ENCODE measurements around the gene OR10AD1.

The OR10AD1 gene

DNA sequence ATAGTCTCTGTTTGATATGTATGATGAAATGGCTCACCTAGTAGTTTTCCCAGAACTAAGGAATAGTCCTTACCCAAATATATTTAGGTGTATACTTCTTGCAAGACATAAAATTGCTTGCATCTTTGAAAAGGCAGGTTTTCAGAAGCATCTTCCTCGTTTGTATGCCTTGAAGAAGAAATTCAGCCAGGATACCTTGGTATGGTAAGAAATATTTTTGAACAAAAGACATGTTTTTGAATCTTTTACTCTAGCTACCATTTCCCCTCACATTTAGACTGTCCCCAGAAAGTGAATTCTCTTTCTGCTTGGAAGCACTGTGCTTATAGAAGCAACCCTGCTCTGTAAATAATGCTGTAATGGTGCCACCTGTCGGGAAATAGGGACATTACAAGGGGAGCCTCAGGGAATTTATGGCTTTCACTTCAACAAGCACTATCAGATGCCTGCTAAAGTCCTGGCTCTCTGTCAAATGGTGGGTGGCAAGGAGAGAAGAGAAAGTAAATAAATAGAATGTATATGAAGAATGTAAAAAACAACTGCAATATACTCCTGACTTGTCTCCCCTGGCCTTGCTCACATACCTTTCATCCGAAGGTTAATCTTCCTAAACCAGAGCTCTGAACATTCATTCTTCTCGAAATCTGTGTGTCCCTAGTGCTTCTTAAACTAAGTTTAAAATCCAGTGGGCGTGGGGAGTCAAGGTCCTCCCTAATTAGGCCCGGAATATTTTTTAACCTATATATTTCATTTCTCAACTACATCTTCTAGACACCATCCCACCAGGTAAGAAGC lies 13.6 kb downstream of the OR10AD1 start:
- DNase-seq, result peak; percentile 85

DNA sequence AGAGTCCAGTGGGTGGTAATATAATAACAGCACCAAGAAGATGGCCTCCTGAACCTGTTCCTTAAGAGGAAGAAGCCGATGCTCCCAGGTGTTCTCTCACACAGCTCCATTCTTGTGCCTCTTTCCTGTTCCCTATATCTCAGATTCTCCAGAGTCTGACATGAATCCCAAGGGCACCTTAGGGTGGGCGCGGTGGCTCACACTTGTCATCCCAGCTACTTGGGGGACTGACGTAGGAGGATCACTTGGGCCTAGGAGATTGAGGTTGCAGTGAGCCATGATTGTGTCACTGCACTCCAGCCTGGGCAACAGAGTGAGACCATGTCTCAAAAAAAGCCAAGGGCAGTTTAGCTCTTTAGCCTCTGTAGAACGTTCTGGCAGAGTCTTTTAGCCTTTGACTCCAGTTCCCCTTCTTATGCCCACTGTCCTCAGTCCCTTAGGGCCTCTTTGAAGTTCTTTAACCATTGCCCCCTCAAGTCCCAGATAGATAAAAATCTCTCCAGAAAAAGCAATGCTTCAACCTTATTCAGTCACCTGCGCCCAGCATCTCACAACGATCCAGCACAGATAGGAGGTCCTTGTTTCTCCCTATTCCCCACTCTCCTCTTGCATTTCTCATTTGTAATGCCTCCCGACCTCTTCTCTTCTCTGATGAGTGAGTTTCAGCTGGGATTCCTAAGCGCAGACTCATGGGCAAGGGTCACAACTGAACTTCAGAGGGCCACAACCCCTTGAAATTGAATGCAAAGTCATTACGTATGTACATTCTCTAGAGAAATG lies 15.0 kb downstream of the OR10AD1 start:
- no peak for DNase-seq

DNA sequence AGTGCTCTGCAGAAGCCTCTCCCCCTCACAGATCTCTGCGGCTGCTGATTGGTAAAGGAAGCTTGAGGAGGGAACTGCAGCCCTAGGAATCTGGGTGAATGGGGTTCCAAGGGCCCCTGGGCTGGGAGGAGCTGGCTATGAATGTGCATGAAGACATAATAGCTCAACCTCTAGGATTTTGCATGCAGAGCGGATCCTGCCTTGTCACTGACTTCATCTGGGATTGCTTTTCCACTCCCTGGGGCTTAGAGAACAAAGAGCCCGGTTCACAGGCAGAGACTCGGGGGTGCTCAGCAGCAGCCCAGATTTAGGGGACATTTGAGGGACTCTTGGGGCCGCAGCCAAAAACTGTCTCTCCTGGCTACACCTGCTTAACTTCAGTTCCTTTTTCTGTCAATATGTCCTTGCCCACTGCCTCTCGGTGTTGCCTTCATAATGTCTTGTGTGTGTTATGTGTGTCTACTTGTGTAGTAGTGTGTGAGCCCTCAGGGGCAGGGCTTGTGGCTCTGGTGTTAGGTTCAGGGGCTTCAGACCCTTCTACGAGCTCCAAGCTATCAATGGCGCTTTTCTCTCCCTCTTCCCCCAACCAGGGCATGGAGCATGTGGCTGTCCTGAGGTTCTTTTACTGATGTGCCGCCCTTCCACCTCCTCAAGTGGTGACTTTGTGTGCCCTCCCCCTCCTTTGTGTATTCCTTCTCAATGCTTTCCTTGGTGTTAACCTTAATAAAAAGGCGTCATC lies 17.7 kb downstream of the OR10AD1 start:
- DNase-seq, result no peak

DNA sequence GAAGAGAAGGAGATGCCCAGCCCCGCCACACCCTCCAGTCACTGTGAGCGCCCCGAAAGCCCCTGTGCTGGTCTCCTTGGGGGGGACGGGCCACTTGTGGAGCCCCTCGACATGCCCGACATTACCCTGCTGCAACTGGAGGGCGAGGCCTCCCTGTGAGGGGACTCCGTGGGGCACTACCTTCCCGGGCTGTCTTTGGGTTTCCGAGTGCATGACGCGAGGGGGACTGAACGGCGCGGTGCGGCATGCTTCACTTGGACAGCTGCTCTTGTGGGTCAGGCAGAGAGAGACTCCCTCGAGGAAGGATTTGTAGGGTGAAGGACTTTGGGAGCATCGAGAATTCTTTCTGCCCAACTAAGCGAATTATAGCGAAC lies 18.6 kb downstream of the OR10AD1 start:
- no peak for DNase-seq

DNA sequence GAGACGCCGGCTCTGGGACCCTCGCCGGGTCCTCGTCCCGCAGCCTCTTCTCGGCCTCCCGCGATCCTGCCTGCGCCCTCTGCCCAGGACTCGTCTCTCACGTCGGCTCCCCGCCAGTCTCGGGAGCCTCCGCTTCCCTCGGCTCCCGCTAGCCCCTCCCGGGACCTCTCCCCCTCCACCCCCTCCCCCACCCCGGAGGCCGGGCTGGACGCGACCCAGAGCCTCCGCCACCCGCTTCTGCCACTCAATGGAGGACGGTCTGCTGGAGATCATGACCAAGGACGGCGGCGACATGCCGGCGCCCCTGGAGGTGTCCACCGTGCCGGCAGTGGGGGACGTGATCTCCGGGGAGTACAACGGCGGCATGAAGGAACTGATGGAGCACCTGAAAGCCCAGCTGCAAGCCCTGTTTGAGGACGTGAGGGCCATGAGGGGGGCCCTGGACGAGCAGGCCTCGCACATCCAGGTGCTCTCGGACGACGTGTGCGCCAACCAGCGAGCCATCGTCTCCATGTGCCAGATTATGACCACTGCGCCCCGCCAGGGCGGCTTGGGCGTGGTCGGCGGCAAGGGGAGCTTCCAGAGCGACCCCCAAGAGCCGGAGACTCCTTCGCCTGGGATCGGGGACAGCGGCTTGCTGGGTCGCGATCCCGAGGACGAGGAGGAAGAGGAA lies 19.1 kb downstream of the OR10AD1 start:
- no peak for DNase-seq

DNA sequence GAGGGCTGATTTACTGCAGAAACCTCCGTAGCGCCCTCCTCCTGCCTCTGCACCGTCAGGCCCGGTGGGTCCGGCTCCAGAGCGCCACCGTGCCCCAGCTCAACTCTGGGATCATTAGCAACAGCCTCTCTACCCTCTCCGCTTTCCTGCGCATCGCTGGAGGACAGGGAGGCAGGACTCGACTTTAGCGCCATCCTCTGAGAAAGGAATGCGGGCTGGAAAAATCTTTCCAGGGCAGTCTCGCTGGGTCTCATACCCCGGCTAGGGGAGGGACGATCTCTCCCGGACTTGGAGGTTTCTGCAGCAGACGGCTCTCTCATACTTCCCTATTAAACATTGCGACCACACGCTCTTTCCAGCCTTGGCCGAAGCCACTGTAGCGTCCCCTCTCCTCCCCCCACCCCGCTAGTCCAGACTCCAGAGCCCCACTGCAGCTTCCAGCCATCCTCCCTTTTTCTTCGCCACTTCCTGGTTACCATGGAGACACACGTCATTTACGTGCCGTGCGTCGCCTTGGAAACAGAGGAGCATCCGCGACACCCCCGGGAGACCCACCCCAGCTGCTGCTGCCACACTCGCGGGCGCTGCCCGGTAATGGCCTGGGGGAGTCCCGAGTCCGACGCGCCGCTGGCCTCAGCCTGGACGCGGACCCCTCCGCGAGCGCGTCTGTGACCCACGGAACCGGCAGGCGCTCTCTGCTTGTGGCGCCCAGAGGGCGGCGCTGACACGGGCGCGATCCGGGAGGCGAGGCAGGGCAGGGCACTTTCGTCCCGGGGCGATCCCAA lies 19.8 kb downstream of the OR10AD1 start, which contains the start of gene CCDC184:
Gene CCDC184, plus strand, starts transcription at position 554 of the 785 bp plus-strand sequence. CDS start 479 bp downstream, outside the sequence.
- peak; percentile 59 for DNase-seq

DNA sequence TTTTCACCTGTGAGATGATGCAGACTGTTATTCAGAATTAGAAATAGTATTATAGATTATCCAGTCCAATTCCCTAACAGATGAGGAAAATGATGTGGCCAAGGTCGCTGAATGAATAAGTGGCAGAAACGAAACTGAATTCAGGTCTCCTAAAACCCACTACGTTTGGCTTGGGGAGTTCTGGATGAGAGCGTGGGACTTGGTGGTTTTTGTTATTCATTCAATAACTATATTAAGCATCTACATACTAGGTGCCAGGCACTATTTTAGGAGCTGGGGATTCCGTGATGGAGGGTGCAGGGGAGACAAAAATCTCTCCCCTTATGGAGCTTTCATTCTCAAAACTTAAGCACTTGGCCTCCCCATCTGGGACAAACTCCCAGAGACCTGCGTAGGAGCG lies 20.5 kb downstream of the OR10AD1 start:
- DNase-seq, result no peak

DNA sequence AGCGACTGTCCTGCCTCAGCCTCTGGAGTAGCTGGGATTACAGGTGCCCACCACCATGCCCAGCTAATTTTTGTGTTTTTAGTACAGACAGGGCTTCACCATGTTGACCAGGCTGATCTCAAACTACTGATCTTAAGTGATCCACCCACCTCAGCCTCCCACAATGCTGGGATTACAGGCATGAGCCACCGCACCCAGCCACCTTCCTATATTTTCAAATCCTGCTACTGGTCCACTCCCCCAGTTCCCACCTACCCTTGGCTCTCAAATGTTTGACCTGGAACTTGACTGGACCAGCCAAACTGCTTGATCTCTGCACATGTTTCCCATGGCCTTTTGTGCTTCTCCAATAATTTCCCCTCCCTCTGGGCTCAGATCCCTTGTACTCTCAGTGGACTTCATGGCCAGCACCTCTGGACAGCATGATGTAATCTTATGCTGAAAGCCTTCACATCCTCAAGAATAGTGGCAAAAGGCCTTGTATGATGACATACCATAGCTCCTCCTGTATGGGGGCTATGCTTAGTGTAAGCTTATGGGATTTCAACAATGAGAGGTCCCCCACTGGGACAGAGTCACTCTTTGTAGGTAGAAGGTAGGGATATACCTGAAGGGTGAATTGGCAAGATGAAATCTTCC lies 22.1 kb downstream of the OR10AD1 start:
- no peak for DNase-seq

DNA sequence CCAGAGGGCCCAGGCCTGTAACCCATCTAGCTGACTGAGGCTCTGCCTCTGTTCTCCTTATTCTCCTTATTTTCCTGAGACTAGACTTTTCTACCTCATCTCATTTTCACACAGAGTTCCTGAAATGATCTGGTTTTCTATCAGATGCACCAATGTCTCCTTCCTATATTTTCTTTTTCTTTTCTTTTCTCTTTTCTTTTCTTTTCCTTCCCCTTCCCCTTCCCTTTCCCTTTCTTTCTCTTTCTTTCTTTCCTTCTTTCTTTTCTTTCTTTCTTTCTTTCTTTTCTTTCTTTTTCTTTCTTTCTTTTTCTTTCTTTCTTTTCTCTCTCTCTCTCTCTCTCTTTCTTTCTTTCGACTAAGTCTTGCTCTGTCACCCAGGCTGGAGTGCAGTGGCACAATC lies 22.7 kb downstream of the OR10AD1 start:
- no peak for DNase-seq

DNA sequence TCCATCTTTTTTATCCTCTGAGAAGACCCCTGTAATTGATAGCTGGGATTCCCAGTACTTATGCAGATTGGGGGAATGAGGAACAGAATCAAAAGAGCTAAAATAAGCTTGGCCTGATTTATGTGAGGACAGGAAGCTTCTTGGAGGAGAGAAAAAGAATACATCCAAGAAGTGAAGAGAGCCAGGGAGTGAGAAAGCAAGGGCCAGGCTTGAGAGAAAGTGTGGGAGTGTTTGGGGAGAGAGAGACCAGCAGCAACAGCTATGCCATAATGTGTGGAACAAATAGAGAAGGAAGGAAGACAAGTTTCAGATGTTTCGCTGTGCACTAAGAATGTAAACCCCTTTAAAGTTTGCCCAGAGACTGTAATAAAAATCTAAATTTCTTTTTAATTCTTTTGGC lies 23.6 kb downstream of the OR10AD1 start:
- no peak for DNase-seq

DNA sequence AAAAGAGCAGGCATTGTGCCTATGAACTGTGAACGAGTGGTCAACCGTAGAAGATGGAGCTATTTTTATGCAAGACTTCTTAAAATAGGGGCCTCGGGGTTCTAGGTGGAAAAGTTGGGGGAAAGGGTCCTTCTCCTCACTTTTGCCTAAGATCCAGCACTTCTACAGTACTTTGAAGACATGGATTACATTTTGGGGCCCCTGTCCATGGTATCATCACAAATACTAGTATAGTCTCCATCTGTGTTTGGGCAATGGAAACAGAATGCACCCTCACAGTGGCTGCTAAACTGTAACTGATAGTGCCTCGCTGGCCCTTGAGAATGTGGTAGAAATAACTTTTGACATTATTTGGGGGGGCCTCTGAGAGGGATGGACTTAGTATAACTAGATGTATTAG lies 25.1 kb downstream of the OR10AD1 start:
- DNase-seq, result no peak

DNA sequence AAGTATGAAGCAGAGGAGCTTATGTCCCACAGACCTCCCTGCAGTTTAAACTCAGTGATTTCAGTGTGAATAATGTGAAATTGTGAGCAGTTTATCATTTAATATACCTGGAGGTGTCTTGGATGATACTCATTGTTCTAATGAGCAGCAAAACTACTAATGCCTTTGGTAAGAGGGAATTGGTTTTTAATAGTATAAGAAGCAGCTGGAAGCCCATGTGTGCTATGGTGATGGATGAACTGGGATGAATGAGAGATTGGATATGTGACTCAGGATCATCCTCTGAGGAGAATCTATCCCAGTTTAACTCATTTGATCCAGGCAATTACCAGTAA lies 26.7 kb downstream of the OR10AD1 start:
- no peak for DNase-seq

DNA sequence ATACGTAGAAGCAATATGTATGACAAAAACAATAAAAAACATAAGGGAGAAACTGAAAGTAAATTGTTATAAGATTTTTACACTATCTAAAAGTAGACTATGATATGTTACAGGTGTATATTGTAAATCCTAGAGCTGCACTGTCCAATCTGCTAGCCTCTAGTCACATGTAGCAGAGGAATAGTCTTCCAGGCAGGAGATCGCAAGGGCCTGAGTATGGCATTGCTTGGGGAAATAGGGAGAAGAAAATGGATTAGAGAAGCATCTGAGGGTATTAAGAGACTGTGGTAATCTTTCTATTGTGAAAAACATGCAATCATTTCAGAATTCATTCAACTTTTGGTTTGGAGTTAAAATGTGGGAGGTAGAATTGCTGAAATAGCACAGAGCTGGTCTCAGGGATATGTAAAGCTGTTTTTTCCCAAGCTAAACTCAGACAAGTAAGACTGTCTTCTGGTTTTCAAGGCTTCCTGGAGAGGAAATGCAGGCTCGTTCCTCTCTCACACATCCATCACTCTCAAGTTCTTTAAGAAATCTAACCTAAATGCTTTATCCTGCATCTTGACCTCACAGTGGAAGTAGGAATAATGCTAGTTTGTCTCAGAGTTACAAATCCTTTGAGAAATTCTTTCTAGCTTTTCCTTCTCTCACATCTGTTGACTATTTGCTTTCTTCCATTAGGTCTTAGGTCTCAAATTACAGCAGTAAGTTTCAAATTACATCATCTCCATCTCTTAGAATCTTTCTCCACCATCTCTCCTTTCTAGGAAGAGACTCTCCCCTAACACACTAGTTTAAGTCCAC lies 27.3 kb downstream of the OR10AD1 start:
- no peak for DNase-seq

DNA sequence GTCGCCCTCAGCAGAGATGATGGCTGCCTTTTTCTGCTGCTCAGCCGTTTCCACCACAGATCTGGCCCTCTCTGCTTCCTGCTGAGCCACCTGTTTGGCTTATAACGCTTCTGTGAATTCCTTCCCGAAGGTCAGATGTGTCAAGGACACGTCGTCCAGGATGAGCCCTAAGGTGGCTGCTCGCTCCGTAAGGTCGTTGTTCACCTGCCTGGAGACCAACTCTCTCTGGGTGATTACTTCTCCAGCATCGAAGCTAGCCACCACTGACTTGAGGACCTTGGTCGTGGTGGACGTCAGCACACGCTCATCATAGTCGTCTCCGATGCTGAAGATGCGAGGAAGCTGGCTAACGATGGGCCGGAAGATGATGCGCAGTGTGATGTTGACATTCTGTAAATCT lies 34.1 kb downstream of the OR10AD1 start:
- DNase-seq, result no peak

DNA sequence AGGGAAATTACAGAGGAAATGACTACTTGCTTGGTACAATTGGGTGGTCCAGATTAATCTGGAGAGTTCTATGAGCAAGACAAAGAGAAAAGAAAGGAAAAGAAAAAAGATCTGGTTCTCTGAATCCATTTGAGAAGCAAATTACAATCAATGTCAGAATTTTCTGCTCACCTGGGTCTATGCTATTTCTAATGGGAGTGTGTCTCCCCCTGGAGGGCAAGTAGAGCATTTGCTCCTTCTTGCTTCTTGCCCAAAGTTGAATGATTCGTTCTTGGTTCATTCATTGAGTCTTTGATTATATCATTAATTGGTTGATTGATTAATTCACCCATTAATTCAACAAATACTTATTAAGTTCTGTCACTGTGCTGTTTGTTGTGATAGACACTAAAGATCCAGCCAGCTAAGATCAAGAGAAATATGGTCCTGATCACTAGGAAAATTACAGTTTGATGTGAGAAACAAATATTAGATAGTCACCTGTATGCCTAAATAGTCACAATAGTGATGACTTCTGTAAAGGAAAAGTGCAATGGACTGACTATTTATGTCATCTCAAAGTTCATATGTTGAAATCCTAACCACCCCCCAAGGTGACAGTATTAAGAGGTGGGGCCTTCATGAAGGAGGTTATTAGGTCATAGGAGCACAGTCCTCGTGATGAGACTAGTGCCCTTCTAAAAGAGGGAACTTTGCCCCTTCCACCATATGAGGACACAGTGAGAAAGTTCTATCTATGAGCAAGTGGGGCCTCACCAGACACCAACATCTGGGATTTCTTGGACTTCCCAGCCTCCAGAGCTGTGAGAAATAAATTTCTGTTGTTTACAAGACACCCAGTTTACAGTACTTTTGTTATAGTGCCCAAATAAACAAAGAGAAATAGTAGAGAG lies 37.8 kb downstream of the OR10AD1 start:
- peak; percentile 63 for DNase-seq

DNA sequence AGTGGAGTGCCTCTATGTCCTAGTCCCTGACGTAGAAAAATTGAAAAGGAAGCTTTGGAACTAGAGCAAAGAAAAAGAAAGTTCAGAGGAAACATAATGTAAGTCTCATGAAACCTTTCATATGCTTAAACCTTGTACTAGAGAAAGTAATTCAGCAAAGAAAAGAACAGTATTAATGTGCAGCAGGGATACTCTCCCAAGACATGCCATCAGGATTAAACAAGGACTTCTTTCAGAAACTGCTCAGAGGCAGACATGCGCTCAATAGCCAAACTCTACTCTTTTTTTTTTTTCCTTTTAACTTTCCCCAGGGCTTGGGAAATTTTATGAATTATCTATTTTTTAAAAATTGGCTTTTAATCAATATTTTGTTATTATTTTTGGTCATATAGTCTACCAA lies 38.6 kb downstream of the OR10AD1 start:
- DNase-seq, result no peak

DNA sequence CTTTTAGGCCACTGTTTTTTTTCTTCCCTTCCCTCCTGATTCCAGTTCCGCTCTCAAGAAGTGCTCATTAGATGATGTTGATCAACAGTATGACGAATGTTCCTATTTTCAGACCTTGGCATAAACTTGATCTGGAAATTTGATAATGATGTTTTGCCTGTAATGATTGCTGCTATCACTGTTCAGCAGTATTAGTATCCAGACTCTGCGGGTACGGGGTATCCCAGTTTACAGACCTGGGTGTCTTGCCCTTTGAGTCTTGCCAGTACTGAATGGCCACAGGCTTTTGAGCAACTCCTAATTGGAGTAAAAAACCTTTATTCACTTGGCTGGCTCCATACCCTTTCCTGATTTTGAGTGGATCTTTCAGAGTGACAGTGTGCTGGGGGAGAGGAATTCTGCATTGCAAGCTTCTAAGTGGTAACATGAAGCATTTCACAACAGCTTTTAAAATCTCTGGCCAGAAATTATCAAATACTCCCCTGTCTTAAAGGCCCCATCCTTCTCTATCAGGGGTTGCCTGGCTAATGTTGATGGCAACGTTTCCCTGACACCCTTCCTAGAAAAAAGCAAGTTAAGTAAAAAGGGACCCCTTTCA lies 39.8 kb downstream of the OR10AD1 start:
- no peak for DNase-seq

DNA sequence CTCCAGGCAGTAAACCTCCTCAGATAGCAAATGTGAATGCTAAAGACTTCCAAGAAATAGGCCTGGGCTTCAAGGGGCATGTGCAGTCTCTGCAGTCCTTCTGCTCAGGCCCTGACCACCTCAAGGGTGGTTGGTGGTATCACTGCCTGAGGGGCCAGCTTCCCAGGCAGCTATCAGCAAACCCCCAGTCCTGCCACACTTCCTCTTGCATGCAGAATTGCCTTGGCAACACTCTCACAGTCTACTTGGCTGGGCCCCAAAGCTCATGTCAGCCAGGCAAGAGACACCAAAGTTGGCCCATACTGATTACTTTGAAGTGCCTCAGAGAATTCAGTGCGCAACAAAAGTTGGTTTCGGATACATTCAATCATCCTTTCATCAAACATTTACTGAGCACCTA lies 42.3 kb downstream of the OR10AD1 start:
- no peak for DNase-seq

DNA sequence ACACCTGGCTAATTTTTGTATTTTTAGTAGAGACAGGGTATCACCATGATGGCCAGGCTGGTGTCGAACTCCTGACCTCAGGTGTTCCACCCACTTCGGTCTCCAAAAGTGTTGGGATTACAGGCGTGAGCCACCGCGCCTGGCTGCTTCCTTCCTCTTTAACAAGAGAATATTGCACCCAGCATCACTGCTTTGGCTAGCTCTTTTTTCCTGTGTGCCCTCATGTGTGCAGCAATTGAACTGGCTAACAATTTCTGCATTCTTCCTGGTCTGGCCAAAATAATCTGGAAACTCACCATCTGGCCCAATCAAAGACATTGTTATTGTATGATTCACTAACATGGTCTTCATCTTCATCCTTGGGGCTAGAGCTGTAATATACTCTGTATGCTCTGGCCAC lies 43.0 kb downstream of the OR10AD1 start:
- no peak for DNase-seq

All from suppressor macrophage treated with lipopolysaccharide for 4 hours (primary cell).